Stimulated activated CD4-positive, alpha-beta T cell treated with anti-CD3 and anti-CD28 coated beads, TNF-alpha, amount 100 ng/mL, for 48 hours (primary cell): Measurements from ENCODE around the gene FUT6.
"Not testable (repeated sequence)": the region's sequence is repeated elsewhere in the genome, so short reads cannot be mapped to it uniquely, and the experiment has no call there.

Source experiments
- DNase-seq, 3 donors: peaks; one replicate each; pipeline ENCODE4 v3.0.0-alpha.2; 2020; ENCODE audit warnings: low read depth in 3 of 3

Gene FUT6

GRCh38 chr19:5857203-5858081 is 17.9 kb upstream of the FUT6 start:
- no peak for DNase-seq

DNA sequence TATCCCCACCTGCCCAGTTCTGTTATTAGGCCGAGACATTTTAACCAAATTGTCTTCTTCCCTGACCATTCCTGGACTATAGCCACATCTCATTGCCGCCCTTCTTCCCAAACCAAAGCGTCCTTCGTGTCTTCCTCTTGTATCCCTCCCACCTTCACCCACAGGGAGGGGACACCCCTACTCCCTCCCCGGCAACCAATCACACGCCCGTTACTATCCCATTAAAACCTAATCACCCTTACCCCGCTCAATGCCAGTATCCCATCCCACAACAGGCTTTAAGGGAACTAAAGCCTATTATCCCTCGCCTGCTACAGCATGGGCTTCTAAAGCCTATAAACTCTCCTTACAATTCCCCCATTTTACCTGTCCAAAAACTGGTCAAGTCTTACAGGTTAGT is 15.6 kb upstream of the FUT6 start:
- DNase-seq: not testable (repeated sequence)

- not testable (repeated sequence) for DNase-seq
Measured at GRCh38 chr19:5854121-5854520, 14.6 kb upstream of the FUT6 start.

DNA sequence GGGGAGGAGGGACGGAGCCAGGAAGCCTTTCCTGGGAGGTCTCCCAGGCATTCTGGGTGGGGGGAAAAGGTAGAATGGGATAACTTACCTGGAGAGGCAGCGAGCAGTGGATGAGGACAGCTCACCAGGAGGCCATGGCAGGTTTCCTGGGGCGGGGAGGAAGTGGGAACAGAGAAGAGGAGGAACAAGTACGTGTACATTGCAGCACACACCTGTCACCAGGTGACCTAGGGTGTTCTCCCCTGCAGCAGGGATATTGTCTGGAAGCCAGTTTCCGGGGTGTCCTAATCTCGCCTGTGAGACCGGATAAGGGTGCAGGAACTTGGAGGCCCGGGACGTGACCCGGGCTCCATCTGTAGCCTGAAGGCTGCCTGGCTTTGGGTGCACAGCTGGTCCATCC is 11.8 kb upstream of the FUT6 start, which contains the start of gene FUT3:
TSS of gene FUT3 (minus strand) at position 148 of the 400 bp plus-strand sequence.
- DNase-seq: no peak

GRCh38 chr19:5850743-5851293 is 11.3 kb upstream of the FUT6 start:
- DNase-seq: no peak

- no peak for DNase-seq
Measured at GRCh38 chr19:5850189-5850588, 10.7 kb upstream of the FUT6 start.

- DNase-seq: not testable (repeated sequence)
Measured at GRCh38 chr19:5848621-5849020, 9.1 kb upstream of the FUT6 start.

DNA sequence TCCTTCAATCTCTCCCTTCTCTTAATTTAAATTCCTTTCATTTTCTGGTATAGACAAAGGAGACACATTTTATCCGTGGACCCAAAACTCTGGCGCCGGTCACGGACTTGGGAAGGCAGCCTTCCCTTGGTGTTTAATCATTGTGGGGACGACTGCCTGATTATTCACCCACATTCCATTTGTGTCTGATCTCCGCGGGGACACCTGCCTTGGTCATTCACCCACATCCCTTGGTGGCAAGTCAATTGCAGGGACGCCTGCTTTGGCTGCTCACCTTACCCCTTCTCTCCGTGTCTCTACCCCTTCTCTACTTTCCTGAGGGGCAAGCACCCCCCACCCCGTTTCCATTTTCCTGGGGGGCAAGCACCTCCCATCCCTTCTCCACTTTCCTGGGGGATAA is 8.3 kb upstream of the FUT6 start:
- DNase-seq: not testable (repeated sequence)

GRCh38 chr19:5844456-5845433 is 5.2 kb upstream of the FUT6 start:
- no peak for DNase-seq

- no peak for DNase-seq
Measured at GRCh38 chr19:5843295-5843927, 3.9 kb upstream of the FUT6 start.

DNA sequence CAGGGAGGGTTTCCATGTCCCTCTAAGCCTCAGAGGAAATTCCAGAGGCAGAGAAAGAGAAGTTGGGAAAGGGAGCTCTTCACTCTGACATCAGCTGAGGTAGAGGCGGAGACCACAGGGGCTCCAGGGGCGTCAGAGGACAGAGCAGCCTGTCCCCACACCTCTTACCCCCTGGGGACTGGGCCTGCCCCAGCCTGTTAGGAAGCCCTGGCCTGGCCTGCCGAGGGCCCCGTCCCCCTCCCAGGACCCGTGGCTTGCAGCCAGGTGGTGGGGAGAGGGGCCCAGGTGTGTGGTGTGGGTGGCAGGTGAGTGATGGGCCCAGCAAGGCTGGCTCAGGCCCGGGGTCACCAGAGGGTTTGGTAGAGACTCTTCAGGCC is 2.2 kb upstream of the FUT6 start:
- DNase-seq: not testable (repeated sequence)

- no peak for DNase-seq
Measured at GRCh38 chr19:5838353-5839064, 993 bp downstream of the FUT6 start.

- DNase-seq: no peak
Measured at GRCh38 chr19:5837761-5838352, 1.6 kb downstream of the FUT6 start.

DNA sequence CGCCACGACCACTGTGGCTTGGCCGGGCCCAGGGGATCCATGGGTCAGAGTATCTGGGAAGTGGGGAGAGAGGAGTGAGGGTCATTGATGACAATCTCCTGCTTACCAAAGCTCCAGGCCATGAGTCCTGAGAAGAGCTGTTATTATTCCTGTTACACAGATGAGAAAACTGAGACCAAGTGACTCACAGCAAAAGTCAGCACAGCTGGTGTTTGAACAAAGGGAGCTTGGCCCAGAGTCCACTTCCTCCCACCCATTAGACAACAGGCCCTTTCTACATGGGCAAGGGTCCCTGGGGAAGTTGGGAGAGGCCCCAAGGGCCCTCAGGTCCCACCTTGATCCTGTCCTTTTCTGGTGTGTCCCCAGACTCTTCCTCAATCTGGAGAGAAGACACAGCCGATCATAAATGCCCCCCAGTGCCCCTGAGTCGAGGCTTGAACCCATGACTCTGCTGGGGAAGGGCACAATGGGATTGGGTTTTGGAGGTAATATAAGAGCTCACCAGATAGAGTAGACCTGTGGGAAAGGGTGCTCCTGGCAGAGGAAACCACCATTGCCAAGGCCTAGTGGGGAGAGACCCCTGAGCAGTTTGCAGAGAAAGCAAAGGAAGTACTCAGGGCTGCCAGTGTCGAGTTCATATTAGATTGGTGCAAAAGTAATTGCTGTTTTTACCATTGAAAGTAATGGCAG is 6.8 kb downstream of the FUT6 start:
- DNase-seq: no peak

DNA sequence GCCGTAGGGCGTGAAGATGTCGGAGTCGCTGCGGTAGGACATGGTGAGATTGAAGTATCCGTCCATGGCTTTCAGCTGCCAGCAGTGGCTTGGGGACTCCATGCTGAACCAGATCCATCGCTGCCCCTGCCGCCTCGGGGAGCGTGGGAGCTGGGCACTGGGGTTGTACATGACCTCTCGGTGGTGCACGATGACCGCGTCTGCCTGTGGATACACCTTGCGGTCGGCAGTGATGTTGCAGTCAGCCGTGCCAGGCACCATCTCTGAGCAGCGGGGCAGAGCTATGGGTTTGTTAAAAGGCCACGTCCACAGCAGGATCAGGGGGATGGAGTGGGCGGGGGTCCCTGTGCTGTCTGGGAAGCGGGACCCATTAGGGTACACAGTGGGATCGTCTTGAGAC is 7.4 kb downstream of the FUT6 start:
- DNase-seq: no peak

GRCh38 chr19:5831159-5831558 is 8.3 kb downstream of the FUT6 start:
- no peak for DNase-seq

DNA sequence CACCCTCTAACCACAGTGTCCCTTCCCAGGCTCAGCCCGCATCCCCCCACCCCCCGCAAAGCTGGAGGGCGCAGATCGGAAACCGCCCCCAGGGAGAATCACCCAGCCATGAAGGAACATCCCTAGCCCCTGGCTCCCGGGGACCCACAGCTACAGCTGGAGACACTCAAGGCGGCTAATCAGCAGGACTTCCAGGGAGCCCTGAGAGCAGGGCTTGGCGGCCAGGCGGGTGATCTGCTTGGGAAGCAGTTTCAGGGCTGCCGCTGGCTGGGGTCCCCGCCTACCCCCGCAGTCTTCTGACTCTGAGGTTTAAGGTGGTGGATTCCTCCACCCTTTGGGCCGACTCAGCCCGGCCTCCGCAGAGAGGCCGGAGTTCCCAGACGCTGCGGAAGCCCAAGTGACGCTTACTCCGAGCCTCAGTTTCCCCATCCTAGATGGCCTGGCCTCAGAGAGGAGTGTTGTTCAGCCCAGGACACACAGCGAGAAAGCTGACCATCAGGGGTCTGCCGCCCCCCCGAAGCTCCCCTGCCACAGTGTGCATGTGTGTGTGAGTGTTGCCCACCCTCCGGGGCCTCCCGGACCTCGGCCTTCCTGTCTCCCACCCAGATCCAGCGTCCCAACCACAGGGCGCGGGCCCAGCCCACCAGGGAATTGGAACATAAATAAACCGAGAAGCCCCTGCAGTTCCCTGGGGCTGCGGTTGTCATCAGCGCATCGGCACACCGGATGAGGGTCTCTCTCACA is 9.8 kb downstream of the FUT6 start:
- DNase-seq: no peak

- DNase-seq: peak in 1 of 3 donors; percentile 48
Measured at GRCh38 chr19:5828661-5829566, 10.6 kb downstream of the FUT6 start.
